ENCODE measurements around the gene CACNA1I. TPM values are rescaled to one million over a fixed set of nuclear protein-coding genes. Genes with fewer than 3 reads are reported as not detected.

The CACNA1I gene
- total and polyA plus RNA-seq, 2 experiments from 2014 or later: 0.17 to 0.21 TPM

DNA sequence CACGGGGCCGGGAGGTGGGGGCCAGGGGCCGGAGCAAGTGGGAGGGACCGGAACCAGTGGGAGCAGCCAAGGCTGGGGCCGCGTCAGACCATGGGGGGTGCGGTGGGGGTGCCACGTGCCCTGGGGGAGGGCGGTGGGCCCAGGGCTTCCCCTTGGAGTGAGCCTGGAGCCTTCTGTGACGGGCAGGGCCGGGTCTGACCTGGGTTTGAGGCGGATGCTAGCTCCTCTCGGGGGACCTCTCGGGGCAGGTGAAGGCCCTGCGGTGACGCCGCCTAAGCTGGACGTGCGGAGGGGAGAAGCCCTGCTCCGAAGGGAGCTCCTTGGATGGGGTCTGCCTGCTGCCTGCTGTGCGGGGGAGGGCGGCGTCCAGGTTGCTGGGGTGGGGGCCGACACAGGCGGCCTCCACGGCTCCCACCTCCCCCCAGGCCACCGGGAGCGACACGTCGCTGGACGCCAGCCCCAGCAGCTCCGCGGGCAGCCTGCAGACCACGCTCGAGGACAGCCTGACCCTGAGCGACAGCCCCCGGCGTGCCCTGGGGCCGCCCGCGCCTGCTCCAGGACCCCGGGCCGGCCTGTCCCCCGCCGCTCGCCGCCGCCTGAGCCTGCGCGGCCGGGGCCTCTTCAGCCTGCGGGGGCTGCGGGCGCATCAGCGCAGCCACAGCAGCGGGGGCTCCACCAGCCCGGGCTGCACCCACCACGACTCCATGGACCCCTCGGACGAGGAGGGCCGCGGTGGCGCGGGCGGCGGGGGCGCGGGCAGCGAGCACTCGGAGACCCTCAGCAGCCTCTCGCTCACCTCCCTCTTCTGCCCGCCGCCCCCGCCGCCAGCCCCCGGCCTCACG, 115.0 kb downstream of the CACNA1I start:
- TF ChIP-seq EZH2 (IDR thresholded peaks at IDR 0.05; ENCODE audit: borderline replicate concordance) (no peak), EZH2phosphoT487 (IDR thresholded peaks at IDR 0.05; ENCODE audit: low read depth, severe bottlenecking, unreplicated experiment) (no peak), CTCF (IDR thresholded peaks at IDR 0.05; ENCODE audit: poor library complexity) (no peak)
- no peaks in the 10 kb centered on the region for H3K9me3 ChIP-seq (ENCODE audit: low read depth)
- H3K4me3 ChIP-seq: no peak overlapping the region
- H3K36me3 ChIP-seq (replicated peaks; ENCODE audit: insufficient read depth, low read depth): no peaks in the 10 kb centered on the region
- H3K79me2 ChIP-seq: no peaks in the 10 kb centered on the region
- H3K9me2 ChIP-seq (replicated peaks; ENCODE audit: insufficient read depth): no peaks in the 10 kb centered on the region
- no peaks in the 10 kb centered on the region for H3K4me1 ChIP-seq (ENCODE audit: insufficient read depth)
- no peak overlapping the region for H3K4me2 ChIP-seq
- H3K27me3 ChIP-seq: no peaks in the 10 kb centered on the region
- H4K20me1 ChIP-seq (ENCODE audit: insufficient read depth, poor library complexity, severe bottlenecking): no peaks in the 10 kb centered on the region
- DNase-seq (ENCODE audit: low spot score): no peak
- H3K27ac ChIP-seq: no peak overlapping the region
- no peak overlapping the region for H2AFZ ChIP-seq
- WGBS (ENCODE audit: low lambda C conversion rate, missing lambda C conversion rate): 91% methylated on average over 24 of the region's 77 CpGs

DNA sequence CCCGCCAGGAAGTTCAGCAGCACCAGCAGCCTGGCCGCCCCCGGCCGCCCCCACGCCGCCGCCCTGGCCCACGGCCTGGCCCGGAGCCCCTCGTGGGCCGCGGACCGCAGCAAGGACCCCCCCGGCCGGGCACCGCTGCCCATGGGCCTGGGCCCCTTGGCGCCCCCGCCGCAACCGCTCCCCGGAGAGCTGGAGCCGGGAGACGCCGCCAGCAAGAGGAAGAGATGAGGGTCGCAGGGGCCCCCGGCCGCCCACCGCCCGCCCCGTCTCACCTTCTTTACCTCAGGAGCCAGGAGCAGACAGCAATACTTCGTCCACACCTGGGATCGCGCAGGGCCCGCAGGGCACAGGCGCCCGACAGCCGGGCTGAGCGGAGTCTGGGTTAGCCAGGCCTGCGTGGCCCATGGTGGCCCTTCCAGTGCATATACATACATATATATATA, 115.6 kb downstream of the CACNA1I start:
- no peak overlapping the region for H3K4me2 ChIP-seq
- H3K4me1 ChIP-seq (ENCODE audit: insufficient read depth): peaks cover 4% of the 10 kb centered on the region
- no peaks in the 10 kb centered on the region for H3K9me2 ChIP-seq (replicated peaks; ENCODE audit: insufficient read depth)
- H3K9me3 ChIP-seq (ENCODE audit: low read depth): no peaks in the 10 kb centered on the region
- no peak overlapping the region for H3K27ac ChIP-seq
- no peak overlapping the region for H2AFZ ChIP-seq
- no peak overlapping the region for H3K4me3 ChIP-seq
- H3K27me3 ChIP-seq: no peaks in the 10 kb centered on the region
- H4K20me1 ChIP-seq (ENCODE audit: insufficient read depth, poor library complexity, severe bottlenecking): no peaks in the 10 kb centered on the region
- H3K79me2 ChIP-seq: no peaks in the 10 kb centered on the region
- H3K36me3 ChIP-seq (replicated peaks; ENCODE audit: insufficient read depth, low read depth): no peaks in the 10 kb centered on the region
- TF ChIP-seq EZH2 (IDR thresholded peaks at IDR 0.05; ENCODE audit: borderline replicate concordance): no peak
- TF ChIP-seq CTCF (IDR thresholded peaks at IDR 0.05; ENCODE audit: poor library complexity): no peak
- no peak for TF ChIP-seq EZH2phosphoT487 (IDR thresholded peaks at IDR 0.05; ENCODE audit: low read depth, severe bottlenecking, unreplicated experiment)
- DNase-seq (ENCODE audit: low spot score): no peak
- 98% methylated on average over 20 of the region's 39 CpGs for WGBS (ENCODE audit: low lambda C conversion rate, missing lambda C conversion rate)

DNA sequence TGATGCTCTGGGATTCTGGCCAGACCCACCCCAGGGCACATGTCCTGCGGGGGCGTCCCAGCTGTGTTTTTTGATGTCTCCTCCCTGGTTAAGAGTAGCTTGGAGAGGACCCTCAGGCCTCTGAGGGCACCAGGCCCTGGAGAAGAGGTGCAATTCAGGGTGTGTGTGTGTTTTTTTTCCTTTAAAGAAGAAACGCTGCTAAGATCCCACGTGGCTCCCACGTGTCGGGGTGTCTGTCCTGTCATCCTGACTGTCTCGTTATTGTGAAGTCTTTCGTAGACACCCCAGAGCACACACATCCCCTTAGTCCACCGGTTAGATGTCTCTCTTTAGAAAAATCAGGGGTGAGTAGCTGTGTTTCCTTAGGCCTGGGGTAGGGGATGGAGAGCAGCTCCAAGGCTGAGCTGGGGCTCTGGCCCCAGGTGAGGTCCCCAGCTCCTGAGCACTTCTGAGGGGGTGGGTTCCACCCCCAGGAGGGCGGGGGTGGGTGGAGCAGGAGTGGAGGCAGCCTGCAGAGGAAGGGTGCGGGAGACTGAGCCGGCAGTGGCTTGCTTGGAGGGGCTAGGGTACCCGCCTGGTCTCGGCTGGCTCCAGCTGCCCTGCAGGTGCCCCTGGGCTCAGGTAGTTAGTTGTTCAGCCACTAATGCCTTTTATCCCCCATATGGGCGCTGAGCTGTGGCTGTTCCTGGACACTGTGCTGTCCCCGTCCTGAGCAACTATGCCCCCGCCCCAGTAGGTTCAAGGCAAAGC, 116.4 kb downstream of the CACNA1I start:
- TF ChIP-seq CTCF (IDR thresholded peaks at IDR 0.05; ENCODE audit: poor library complexity): no peak
- no peak for TF ChIP-seq EZH2phosphoT487 (IDR thresholded peaks at IDR 0.05; ENCODE audit: low read depth, severe bottlenecking, unreplicated experiment)
- no peak for TF ChIP-seq EZH2 (IDR thresholded peaks at IDR 0.05; ENCODE audit: borderline replicate concordance)
- whole genome bisulfite sequencing (ENCODE audit: low lambda C conversion rate, missing lambda C conversion rate): 86% methylated on average over 14 of the region's 17 CpGs
- Histone ChIP-seq H3K79me2 (no peaks in the 10 kb centered on the region), H4K20me1 (ENCODE audit: insufficient read depth, poor library complexity, severe bottlenecking) (no peaks in the 10 kb centered on the region), H3K4me2 (no peak overlapping the region), H3K4me3 (no peak overlapping the region), H3K27me3 (peaks cover under 1% of the 10 kb centered on the region), H3K4me1 (ENCODE audit: insufficient read depth) (peaks cover 4% of the 10 kb centered on the region), H3K9me2 (replicated peaks; ENCODE audit: insufficient read depth) (no peaks in the 10 kb centered on the region), H3K36me3 (replicated peaks; ENCODE audit: insufficient read depth, low read depth) (no peaks in the 10 kb centered on the region), H2AFZ (no peak overlapping the region), H3K9me3 (ENCODE audit: low read depth) (no peaks in the 10 kb centered on the region), H3K27ac (no peak overlapping the region)
- no peak for DNase-seq (ENCODE audit: low spot score)
